Measurements from ENCODE around the gene GBF1. TPM values are rescaled to one million over a fixed set of nuclear protein-coding genes. Genes with fewer than 3 reads are reported as not detected.
A peak's percentile ranks its signal among the peaks of the same experiment; 100 is the strongest.
"Not testable (repeated sequence)": the region's sequence is repeated elsewhere in the genome, so short reads cannot be mapped to it uniquely, and the experiment has no call there.

Gene GBF1
- total and polyA plus RNA-seq, 8 donors, result 5.7 to 47.3 (median 21.9) TPM

DNA sequence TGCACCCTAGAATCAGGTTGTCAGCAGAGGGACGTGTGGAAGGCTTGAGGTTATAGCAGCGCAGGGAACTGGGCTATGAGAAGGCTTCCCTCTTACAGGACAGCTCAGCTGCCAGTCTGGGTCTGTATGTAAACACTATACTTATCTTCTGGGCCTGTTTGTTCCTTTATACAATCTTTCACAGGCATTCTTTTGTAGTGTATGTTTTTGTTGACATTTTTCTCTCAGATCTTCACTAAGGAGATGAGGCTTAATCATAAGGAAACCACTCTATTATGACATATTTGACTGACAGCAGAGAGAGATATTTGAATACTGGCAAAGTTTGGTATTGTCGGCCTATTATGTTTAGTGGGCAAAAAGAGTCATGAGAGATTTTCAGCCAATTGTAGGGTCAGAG lies 929 bp downstream of the GBF1 start:
- Histone ChIP-seq H3K36me3 (peaks cover 0 to 6% (median 0%) of the 10 kb centered on the region in 4 donors), H3K27me3 (peaks cover 0 to 5% (median 4%) of the 10 kb centered on the region in 3 donors), H3K4me3 (peak overlapping the region; percentile 74 to 96 (median 91)), H3K27ac (peak overlapping the region in 4 of 5 donors; percentile 86 to 94 (median 92)), H3K9me3 (no peaks in the 10 kb centered on the region), H3K4me1 (peaks cover 29 to 75% (median 59%) of the 10 kb centered on the region in 4 donors)
- TF ChIP-seq POLR2A (IDR thresholded peaks at IDR 0.05), result no peak
- no peak for TF ChIP-seq EP300 (IDR thresholded peaks at IDR 0.05)
- TF ChIP-seq, protein P1, sequence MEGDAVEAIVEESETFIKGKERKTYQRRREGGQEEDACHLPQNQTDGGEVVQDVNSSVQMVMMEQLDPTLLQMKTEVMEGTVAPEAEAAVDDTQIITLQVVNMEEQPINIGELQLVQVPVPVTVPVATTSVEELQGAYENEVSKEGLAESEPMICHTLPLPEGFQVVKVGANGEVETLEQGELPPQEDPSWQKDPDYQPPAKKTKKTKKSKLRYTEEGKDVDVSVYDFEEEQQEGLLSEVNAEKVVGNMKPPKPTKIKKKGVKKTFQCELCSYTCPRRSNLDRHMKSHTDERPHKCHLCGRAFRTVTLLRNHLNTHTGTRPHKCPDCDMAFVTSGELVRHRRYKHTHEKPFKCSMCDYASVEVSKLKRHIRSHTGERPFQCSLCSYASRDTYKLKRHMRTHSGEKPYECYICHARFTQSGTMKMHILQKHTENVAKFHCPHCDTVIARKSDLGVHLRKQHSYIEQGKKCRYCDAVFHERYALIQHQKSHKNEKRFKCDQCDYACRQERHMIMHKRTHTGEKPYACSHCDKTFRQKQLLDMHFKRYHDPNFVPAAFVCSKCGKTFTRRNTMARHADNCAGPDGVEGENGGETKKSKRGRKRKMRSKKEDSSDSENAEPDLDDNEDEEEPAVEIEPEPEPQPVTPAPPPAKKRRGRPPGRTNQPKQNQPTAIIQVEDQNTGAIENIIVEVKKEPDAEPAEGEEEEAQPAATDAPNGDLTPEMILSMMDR (IDR thresholded peaks at IDR 0.05), result no peak
- TF ChIP-seq POLR2AphosphoS5 (IDR thresholded peaks at IDR 0.05), result no peak
- intact Hi-C loops (cut with DNase I; ENCODE audit: low total_unique reads), result no loop called here
- DNase-seq, result peak in 1 of 2 donors; percentile 39
- WGBS, 5 donors, result 7 to 19% (median 14%) methylated on average over 3 of the region's 3 CpGs

DNA sequence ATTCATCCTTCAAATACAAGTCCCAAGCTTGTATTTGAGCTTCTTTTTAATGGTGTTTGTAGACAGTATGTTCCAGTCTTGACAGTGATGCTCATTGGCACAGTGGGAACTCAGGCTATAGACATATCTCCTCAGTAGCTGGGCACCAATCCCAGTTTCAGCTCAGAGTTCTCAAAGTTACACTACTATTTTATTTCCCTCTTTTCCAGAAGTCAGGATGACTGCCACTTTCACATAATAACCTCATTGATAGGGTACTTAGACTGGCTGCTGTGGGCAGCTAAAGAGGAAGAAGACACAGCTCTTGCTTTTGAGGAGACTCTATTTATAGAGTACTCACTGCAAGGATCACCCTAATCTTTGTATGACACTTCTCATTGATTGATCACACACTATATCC lies 2.4 kb downstream of the GBF1 start:
- Histone ChIP-seq H3K36me3 (peaks cover 0 to 11% (median 3%) of the 10 kb centered on the region in 4 donors), H3K4me1 (peaks cover 20 to 64% (median 46%) of the 10 kb centered on the region in 4 donors), H3K27me3 (no peaks in the 10 kb centered on the region), H3K9me3 (no peaks in the 10 kb centered on the region), H3K4me3 (peak overlapping the region in 1 of 4 donors; percentile 74), H3K27ac (no peak overlapping the region)
- DNase-seq, result no peak
- no peak for TF ChIP-seq POLR2A (IDR thresholded peaks at IDR 0.05)
- no peak for TF ChIP-seq EP300 (IDR thresholded peaks at IDR 0.05)
- TF ChIP-seq, protein P1 (IDR thresholded peaks at IDR 0.05), result no peak
- TF ChIP-seq POLR2AphosphoS5 (IDR thresholded peaks at IDR 0.05), result no peak
- intact Hi-C loops (cut with DNase I; ENCODE audit: low total_unique reads), result no loop called here

DNA sequence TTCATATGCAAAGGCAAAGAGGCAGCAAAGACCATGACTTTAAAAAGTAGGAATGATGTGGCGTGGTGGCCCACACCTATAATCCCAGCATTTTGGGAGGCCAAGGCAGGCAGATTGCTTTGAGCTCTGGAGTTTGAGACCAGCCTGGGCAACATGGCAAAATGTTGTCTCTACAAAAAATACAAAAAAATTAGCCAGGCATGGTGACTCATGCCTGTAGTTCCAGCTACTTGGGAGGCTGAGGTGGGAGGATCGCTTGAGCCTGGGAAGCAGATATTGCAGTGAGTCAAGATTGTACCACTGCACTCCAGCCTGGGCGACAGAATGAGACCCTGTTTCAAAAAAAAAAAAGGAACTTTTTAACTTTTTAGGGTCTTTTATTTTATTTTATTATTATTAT lies 7.2 kb downstream of the GBF1 start:
- H3K27me3 ChIP-seq; H3K9me3 ChIP-seq; H3K27ac ChIP-seq; intact Hi-C loops (cut with DNase I; ENCODE audit: low total_unique reads); DNase-seq; H3K4me3 ChIP-seq: not testable (repeated sequence)
- Histone ChIP-seq H3K36me3 (peaks cover 0 to 12% (median 5%) of the 10 kb centered on the region in 4 donors), H3K4me1 (peaks cover 14 to 66% (median 36%) of the 10 kb centered on the region in 4 donors)
- WGBS, 5 donors, result 94 to 99% (median 96%) methylated on average over 3 of the region's 3 CpGs

DNA sequence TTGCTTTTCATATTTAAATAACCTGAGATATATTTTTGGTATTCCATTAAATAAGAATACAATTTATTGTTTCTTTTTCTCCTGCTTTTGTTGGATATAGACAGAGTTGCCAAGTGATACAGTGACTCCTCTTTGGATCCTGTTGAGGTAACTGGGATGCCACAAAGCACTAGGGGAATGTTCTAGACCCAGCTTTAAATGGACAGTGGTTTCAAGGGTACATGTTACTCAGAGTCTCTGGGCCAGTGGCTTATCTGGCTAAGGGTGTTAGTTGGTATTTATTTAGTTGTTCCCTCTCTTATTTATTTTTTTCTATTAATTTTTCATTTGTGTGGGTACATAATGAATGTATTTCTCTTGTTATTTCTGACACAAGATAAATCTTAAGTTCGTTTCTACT lies 9.1 kb downstream of the GBF1 start:
- 35 to 67% (median 57%) methylated on average over 1 of the region's 1 CpG for WGBS, 5 donors
- intact Hi-C loops (cut with DNase I; ENCODE audit: low total_unique reads), result no loop called here
- Histone ChIP-seq H3K36me3 (peaks cover under 1 to 19% (median 7%) of the 10 kb centered on the region in 4 donors), H3K27me3 (no peaks in the 10 kb centered on the region), H3K4me1 (peaks cover 3 to 58% (median 29%) of the 10 kb centered on the region in 4 donors), H3K27ac (no peak overlapping the region), H3K4me3 (no peak overlapping the region), H3K9me3 (no peaks in the 10 kb centered on the region)
- DNase-seq, result no peak
- TF ChIP-seq, protein P1 (IDR thresholded peaks at IDR 0.05), result no peak
- TF ChIP-seq POLR2A (IDR thresholded peaks at IDR 0.05), result no peak
- TF ChIP-seq POLR2AphosphoS5 (IDR thresholded peaks at IDR 0.05), result no peak
- no peak for TF ChIP-seq EP300 (IDR thresholded peaks at IDR 0.05)

DNA sequence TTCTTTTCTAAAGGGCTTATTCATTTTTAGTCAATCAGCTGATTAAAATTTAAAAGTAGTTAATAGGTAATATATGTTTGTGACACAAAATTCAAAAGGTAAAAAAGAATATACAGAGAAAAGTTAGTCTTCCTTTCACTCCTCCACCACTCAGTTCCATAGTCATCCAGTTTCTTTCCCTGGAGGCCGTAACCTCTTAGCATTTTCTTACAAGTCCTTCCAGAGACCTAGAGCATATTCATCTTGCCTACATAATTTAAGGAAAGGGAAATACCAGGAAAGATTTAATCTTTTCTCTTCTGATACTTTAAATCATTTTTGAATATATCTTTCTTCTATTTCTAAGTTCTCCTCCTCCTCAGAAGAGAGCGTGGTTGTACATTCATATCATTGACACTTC lies 10.1 kb downstream of the GBF1 start:
- Histone ChIP-seq H3K4me3 (no peak overlapping the region), H3K27me3 (no peaks in the 10 kb centered on the region), H3K4me1 (peaks cover 0 to 48% (median 25%) of the 10 kb centered on the region in 4 donors), H3K9me3 (no peaks in the 10 kb centered on the region), H3K27ac (no peak overlapping the region), H3K36me3 (peaks cover 10 to 29% (median 17%) of the 10 kb centered on the region in 4 donors)
- intact Hi-C loops (cut with DNase I; ENCODE audit: low total_unique reads), result no loop called here
- 95 to 100% (median 98%) methylated on average over 2 of the region's 2 CpGs for WGBS, 5 donors
- TF ChIP-seq POLR2A (IDR thresholded peaks at IDR 0.05) (no peak), EP300 (IDR thresholded peaks at IDR 0.05) (no peak), POLR2AphosphoS5 (IDR thresholded peaks at IDR 0.05) (no peak)
- TF ChIP-seq, protein P1 (IDR thresholded peaks at IDR 0.05), result no peak
- DNase-seq, result no peak

Data from stomach (tissue), 9 donors.